ENCODE data around the gene TRPM6.
"Not testable (repeated sequence)": the region's sequence is repeated elsewhere in the genome, so short reads cannot be mapped to it uniquely, and the experiment has no call there.

The TRPM6 gene

GRCh38 chr9:74858751-74859414, 28.8 kb downstream of the TRPM6 start:
- no peak for DNase-seq

GRCh38 chr9:74856989-74857388, 30.7 kb downstream of the TRPM6 start:
- DNase-seq, result no peak

- DNase-seq, result no peak
Measured at GRCh38 chr9:74855072-74855471, 32.6 kb downstream of the TRPM6 start.

DNA sequence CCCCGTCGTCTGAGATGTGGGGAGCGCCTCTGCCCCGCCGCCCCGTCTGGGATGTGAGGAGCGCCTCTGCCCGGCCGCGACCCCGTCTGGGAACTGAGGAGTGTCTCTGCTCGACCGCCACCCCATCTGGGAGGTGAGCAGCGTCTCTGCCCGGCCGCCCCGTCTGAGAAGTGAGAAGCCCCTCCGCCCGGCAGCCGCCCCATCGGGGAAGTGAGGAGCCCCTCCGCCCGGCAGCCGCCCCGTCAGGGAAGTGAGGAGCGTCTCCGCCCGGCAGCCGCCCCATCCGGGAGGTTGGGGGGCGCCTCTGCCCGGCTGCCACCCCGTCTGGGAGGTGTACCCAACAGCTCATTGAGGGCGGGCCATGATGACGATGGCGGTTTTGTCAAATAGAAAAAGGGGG, 34.7 kb downstream of the TRPM6 start:
- not testable (repeated sequence) for DNase-seq

- DNase-seq, result no peak
Measured at GRCh38 chr9:74848153-74848525, 39.6 kb downstream of the TRPM6 start.

DNA sequence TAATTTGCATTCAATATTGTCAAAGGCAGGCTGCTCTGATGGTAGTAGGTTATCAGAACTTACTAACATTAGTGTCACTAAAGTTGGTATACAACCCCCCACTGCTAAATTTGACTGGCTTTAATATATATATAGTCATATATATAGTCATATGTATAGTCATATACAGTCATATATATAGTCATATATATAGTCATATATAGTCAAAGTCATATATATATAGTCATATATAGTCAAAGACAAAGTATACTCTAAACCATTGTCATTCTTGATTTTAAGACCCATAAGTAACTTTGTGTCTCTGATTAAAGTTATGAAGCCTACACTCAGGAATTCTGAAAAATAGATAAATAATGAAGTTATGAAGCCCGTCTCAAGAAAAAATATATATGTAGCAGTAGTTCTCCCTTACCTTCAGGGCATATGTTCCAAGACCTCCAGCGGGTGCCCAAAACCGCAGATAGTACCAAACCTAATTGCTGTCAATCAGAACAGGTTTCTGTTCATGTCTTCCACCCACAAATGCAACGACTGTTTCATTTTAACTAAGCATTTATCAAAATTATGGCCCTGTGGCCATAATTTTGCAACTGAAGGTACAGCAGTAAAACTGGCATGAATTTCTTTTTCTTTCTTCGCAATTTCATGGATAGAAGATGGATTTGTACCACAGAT, 40.1 kb downstream of the TRPM6 start:
- DNase-seq, result no peak

DNA sequence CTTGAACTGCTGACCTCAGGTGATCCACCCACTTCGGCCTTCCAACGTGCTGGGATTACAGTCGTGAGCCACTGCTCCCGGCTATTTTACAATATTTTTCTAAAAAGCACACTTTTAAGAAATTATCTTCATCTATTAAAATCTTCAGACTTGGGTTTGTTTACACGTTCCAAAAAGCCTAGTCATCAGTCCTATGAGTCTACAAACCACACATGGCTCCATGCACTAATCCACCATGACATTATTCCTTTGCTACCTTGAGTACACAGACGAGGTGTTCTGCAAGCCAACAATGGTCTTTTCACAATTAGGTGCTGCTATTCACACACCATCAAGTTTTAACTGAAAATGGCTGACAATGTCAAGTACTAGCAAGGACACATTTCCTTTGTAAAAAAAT, 41.0 kb downstream of the TRPM6 start:
- DNase-seq, result no peak

- peak in 1 of 2 donors; percentile 13 for DNase-seq
Measured at GRCh38 chr9:74838351-74838750, 49.4 kb downstream of the TRPM6 start.

DNA sequence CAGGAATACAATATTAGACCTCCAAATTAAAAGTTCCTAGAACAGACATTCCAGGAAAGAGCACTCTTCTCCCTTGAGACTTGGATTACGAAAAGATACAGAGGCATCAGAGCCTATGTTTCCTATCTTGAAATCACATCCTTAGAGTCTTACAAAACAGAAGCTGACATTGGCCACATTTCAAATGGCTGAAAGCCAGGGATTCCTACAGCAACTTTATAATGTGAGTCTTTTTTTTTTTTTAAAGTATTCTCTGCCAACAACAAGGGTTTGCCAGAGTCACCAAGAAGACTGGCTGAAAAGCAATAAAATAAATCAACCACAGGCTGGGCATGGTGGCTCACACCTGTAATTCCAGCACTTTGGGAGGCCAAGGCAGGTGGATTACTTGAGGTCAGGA, 63.1 kb downstream of the TRPM6 start:
- no peak for DNase-seq

- DNase-seq, result peak; percentile 59 to 62
Measured at GRCh38 chr9:74821636-74822035, 66.1 kb downstream of the TRPM6 start.

DNA sequence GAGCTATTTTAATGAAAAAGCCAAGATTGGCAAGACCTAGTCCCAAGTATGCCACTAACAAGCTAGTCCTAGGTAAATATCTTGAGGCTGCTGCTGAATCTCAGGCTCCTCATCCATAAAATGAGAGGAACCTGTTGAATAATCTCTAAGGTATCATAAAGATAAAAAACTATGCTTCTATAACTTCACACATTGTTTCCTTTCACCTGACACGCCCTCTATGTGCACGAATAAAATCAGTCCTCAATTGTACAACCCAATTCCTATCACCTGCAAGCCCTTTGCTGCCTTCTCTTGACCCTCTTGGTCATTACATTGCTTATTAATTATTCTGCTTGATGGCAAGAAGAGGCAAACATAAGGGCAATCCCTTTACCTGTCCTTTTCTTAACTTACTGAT, 69.9 kb downstream of the TRPM6 start:
- no peak for DNase-seq

- no peak for DNase-seq
Measured at GRCh38 chr9:74817281-74817810, 70.4 kb downstream of the TRPM6 start.

- no peak for DNase-seq
Measured at GRCh38 chr9:74810200-74810599, 77.5 kb downstream of the TRPM6 start.

- DNase-seq, result no peak
Measured at GRCh38 chr9:74804018-74804385, 83.7 kb downstream of the TRPM6 start.

DNA sequence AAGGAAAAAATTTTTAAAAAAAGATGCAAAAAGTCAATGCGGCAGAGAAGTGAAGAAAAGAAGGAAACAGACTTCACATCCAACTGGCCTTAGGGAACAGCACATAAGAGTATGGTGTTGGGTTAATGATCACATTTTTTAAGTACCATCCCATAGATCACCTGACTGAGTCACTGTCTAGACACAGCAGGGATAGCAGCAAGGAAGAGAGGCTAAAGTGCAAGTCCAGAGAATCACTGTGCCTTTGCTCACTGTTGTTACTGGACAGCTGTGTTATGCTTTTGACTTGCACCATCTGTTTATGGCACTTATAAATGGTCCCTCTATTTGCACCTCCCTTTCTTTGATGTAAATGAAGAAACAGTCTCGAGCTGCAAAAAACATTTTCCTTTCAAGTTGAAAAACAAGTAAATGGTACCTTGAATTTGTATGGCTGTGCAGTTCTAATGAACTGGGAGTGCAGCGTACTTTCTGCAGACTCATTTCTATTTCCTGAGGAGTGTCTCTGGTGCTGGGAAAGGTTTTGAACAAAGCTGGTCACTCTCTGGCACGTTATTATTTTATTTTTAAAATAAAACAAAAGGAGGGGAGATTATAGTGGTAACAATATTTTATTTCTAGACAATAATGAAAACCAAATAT, 84.2 kb downstream of the TRPM6 start:
- no peak for DNase-seq

GRCh38 chr9:74800226-74800625, 87.5 kb downstream of the TRPM6 start:
- no peak for DNase-seq

DNA sequence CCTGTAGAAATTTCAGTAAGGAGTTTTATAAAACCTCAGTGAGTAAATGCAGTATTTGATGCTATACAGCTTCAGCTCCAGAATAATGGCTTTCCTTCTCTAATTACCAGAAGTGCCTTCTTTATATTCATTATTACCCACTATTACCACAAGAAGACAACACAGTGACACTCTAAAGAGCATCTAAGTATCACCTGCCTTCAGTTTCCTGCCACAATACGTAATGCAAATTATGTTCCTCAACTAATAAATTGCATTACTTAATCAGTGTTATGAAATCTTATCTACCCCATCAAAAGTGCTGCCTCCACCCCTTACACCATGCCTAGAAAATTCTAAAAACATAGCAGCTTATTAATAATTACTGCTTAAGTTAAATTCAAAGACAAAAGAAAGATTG, 91.9 kb downstream of the TRPM6 start:
- DNase-seq, result no peak

- no peak for DNase-seq
Measured at GRCh38 chr9:74795081-74795480, 92.6 kb downstream of the TRPM6 start.

GRCh38 chr9:74784506-74784905, 103.2 kb downstream of the TRPM6 start:
- DNase-seq, result no peak

- DNase-seq, result no peak
Measured at GRCh38 chr9:74783408-74783807, 104.3 kb downstream of the TRPM6 start.

DNA sequence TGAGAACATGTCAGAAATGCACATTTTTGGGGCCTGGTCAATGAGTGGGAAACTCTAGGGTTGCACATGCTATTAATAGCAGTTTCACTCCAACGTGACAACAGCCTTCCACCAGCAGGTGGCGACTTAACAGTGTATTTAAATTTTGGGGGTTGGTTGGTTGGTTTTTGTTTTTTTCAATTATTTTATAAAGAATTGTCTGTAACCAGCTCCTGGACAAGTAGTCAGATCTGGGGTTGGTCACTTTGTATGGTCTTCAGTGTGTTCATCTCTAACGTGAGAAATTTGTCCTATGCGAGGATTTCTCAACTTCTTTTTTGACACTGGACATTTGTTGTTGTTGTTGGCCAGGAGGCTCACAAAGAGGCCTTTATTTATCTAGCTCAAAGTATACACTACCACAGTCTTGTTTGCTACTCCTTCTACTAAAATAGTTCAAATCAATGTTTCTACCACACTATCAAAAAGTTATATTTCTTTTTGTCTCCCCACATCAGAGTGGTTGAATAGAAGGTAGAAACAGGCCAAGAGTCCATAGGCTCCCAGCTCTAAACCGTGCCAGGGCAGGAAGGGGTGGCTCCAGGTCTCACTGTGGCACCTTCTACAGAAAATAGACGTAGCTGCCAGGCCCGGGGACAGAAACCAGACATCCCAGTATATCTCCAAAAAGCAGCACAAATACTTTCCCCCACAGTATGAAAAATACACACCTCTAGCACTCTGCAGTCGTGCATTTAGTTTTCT, 110.4 kb downstream of the TRPM6 start:
- peak; percentile 45 to 78 for DNase-seq

- DNase-seq, result no peak
Measured at GRCh38 chr9:74775396-74775795, 112.3 kb downstream of the TRPM6 start.

DNA sequence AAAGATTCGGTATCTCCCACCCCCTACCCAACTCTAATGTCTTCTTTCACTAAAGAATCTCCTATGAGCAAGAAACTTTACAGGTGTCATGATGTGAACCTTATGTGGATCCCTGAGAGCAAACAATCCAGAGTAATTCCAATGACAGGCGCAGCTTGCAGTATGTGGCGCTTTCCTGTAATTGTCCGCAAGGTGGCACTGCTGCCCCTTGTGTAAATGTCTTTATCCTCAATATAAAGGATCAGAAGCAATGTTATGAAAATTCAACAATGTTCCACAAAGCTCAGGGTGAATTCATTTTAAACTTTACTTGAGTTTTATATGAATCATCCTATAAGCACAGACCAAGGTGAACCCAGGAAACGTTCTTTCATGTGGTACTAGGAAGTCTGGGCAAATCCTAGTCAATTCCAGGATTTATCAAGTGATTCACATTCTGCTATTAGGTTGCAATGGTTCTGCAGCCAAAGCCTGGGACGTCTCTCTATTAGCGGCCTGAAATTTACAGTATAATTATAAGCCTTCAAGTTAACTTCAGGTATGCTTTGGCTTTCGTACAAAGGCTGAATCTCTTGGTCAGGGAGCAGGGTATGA, 113.7 kb downstream of the TRPM6 start:
- DNase-seq, result peak; percentile 64 to 79
